GM18519 (cell line): ENCODE data around the gene IQGAP2.

Experiments used
- ATAC-seq: cut with Tn5 transposase; IDR thresholded peaks from one replicate; pipeline ENCODE4 v1.9.1; 2021; ENCODE audit warnings: mild to moderate bottlenecking, moderate library complexity; ENCODE audit not compliant: unreplicated experiment, low FRiP score

IQGAP2 gene

GRCh38 chr5:76445830-76446229, 42.7 kb downstream of the IQGAP2 start:
- ATAC-seq = no peak

- ATAC-seq = no peak
Measured at GRCh38 chr5:76446776-76447175, 43.7 kb downstream of the IQGAP2 start.

DNA sequence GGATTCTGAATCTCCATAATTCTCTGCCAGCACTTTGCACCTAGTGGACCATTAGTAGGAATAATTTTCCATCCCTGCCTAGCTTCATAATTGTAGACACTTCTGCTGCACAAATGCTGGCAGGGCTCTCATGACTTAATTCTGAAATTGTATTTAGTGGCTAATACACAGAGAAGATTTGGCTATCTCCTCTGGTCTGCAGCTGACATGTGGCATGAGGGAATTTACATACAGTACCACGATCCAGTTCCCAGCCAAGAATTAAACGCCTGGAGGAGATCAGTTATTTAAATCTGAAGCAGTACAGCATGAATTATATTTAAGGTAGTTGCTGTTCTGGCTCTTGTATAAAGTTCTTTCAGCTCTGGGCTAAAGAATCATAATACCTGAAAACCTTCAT, 46.5 kb downstream of the IQGAP2 start:
- ATAC-seq = no peak

DNA sequence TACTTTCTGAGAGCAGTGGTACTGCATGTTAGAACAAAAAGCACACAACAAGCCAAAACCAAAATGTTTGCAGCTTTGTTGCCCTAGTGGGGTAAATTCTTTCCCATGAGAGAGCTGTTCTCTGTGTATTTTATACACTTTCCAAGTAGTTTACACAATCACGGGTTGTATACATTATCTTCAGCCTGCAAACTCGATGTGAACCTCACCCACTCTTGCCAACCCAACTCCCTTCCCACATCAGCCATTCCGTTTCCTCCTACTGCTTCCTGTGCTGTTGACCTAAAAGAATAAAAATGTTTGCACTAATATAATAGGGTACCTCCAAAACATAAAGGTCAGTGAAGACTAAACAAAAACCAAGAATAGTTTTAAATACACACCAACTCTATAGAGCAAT, 47.0 kb downstream of the IQGAP2 start:
- no peak for ATAC-seq

DNA sequence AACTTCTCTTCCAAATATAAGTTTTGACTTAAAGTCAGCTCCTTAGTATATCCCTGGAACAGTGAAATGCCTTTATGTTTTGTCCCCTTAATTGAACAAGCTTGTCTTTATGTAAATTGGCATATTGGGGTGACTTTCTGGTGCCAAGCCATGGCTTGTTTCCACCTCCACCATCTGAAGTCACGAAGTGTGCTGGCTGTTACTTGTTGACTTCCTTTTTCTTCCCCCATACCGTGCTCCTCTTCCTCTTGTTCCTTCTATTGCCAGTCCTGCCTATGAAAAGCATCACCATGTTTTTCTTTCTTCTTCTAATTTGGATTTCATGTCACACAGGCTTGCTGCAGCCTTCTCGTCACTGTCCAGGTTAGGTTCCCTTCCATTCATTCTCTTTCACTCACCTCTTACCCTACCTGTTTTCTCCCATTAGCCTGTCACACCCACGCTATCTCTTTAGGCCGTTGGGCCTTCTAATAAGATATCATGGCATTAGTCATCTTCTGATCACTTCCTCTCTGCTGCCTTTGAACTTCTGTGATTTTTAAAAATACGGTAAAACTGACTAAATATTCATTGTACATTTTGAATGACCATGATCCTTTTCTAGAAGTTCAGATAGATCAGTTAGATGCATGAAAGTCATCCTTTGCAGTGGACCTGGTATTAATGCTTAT, 48.1 kb downstream of the IQGAP2 start:
- no peak for ATAC-seq

- ATAC-seq = no peak
Measured at GRCh38 chr5:76455531-76456133, 52.5 kb downstream of the IQGAP2 start.

DNA sequence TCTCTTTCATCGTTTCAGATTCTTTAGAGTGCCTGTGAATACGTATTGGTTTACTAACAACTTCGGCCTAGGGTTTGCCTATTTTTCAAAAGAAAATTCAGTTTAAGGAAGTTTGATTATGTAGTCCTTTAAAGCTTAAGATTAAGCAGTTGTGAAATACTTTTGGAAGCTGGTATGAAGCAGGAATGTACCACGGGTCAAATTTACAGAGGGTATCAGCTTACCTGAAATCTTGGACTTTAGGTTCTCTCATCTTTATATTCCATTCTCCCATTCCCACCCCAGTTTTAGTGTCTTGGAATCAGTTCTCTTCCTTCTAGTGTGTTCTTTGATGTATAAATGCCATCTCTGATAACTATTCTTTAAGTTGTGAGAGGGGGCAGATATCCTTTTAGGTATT, 53.2 kb downstream of the IQGAP2 start:
- no peak for ATAC-seq

DNA sequence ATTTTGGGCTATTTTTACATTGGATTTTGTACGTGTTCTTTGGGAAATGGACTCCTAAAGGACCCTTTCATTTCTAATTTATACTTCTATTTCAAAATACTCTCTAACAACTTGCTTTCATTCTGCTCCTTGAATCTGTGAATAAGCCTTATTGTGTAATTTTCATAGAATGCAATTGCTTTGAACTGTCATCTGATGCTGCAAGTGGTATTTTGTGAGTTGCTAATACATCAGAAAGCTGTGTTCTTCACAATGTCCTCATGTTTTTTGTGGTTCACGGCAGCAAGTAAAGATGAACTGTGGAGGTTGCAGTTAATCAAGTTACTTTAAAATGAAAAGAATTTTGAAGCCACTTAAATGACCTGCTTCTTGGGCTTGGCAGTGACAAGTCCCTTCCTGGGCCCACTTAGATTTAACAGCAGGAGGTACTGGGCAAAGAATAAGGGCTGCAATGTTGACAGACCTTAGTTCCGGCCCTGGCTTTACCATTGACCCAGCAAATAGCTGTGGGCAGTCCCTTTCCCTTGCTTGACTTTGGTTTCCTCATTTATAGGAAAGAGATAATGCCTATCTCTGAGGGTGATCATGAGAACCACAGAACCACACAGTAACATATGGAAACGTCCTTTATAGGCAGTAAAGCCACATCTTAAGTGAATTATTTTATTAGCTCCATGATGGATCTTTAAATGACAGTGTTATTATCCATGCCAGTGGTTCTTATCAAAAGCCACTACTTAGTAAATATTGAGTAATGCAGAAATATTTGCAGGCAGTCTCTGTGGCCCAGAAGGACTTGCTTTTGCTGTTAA, 54.8 kb downstream of the IQGAP2 start:
- ATAC-seq = no peak

- ATAC-seq = no peak
Measured at GRCh38 chr5:76458486-76458830, 55.4 kb downstream of the IQGAP2 start.

- ATAC-seq = no peak
Measured at GRCh38 chr5:76460104-76460503, 57.0 kb downstream of the IQGAP2 start.

- ATAC-seq = no peak
Measured at GRCh38 chr5:76462097-76462667, 59.1 kb downstream of the IQGAP2 start.

GRCh38 chr5:76467216-76467615, 64.1 kb downstream of the IQGAP2 start:
- ATAC-seq = no peak

DNA sequence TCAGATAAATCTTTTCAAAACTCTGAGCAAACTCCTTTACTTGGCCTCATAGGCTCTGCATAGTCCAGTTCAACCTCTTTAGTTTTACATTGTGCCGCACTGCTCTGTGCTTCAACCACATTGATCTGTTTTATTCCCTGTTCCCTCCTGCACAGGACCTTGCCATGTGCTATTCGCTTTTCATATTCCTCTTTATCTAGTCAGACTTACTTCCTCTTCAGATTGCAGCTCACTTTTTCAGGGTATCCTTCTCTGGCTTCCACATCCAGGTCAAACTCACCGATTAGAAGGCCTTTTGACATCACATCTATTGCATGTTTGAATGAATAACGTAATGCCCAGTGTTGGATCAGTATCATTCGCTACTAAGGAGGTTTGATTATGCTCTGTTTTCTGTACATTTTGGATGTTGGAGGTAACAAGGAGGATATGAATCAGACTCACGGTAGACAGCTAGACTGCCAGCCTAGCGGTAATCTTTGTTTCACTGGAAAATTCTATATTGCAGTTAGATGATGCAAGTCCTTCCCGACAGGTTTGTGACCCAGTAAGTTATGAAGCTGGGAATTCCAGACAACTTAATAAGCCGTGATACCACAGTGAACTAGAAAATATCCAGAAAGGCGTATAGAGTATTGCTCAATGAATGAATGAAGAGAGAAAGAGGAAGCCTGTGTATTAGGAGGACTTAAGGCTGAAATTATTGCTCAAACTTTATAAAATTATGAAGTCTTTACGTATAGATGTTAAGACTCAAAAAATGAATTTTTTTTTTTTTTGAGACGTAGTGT, 65.7 kb downstream of the IQGAP2 start:
- ATAC-seq = no peak

- no peak for ATAC-seq
Measured at GRCh38 chr5:76469656-76470290, 66.7 kb downstream of the IQGAP2 start.

GRCh38 chr5:76470976-76471375, 67.9 kb downstream of the IQGAP2 start:
- no peak for ATAC-seq

DNA sequence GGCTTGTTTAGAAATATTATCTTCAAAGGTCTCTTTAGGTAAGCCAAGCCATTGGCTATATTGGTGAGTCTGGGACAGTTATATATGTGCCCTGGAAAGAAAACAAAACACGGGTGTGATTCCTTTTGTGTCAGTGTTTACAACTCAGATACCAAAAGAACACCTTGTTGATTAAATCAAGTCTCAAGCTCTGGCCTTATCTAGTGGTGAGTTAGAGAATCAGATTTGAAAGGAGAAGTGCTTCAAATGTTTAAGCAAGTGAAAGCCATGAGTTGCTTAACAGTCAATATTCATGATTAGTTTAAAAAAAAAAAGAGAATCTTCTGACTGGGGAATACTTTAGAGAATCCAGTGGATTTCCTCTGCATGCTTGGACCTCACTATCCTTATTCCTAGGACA, 68.3 kb downstream of the IQGAP2 start:
- no peak for ATAC-seq

DNA sequence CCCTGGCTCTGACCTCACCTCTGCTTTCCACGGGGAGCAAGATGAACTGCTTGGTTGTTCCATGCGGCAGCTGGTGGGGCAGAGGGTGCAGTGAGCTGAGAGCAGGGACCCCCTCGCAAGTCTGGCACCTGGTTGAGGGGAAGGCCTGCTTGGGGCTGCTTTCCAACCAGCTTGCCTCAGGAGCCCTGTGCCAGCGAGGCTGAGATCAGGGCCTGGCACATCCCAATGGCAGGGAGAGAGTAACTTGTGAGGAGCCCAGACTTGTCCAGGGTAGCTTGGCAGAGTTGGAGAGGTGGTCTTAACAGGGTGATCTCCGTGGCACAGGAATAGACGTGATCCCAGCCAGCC, 68.9 kb downstream of the IQGAP2 start:
- ATAC-seq = no peak

DNA sequence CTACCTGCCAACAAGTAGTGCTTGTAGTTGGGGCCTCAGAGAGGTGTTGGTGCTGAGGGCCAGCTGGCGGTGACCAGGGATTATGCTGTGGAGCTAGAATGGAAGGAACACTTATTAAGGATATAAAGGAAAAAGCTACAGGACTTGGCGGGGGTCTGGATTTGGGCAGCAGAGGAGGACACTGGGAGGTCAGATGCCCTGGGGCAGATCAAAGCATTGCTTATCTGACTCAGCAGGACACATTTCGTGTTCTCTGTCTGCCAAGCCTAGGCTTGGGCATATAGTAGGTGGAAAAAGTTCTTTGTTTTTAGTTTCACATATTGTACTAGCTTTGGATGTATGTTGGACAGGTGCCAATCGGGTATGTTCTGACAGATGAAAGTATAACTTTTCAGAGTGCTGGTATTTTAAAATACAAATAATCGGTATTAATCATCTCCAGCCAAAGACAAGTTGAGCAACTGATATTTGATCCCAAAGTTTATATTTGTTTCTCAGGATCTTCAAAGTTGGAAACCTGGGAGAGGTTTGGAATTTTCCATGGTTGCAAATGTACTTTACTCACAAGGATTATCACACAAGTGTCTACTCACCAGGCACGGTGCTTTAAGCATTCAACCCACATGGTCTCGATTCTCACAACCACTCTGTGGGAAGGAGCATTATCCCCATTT, 69.4 kb downstream of the IQGAP2 start:
- ATAC-seq = no peak

- ATAC-seq = no peak
Measured at GRCh38 chr5:76473009-76473336, 69.9 kb downstream of the IQGAP2 start.

DNA sequence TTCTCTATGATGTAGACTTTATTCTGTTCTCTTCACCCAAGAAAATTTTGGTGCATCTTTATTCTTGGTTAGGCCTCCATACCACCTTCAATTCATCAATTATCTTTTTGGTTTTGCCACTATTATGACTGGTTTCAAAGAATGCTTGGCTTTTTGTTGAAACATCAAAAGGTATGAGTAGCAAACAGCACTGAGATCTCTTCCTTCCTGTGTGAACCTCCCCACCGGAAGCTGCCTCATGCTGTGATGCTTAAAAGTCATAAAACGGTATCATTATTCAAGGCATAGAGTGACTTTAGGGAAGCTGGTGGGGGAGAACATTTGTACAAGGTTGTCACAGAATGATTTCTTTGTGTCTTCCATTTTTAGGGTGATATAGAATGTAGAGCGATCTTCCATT, 70.6 kb downstream of the IQGAP2 start:
- no peak for ATAC-seq
